ENCODE data around the gene CASP4. TPM values are rescaled to one million over a fixed set of nuclear protein-coding genes. Genes with fewer than 3 reads are reported as not detected.
A peak's percentile ranks its signal among the peaks of the same experiment; 100 is the strongest.

Gene CASP4
- total RNA-seq, 1 donor from 2014 or later, result 13.9 TPM

- DNase-seq, result no peak
- Histone ChIP-seq H3K4me3 (no peak overlapping the region), H3K27me3 (ENCODE audit: low read depth) (no peaks in the 10 kb centered on the region), H3K27ac (replicated peaks) (no peak overlapping the region), H3K9me3 (replicated peaks) (no peaks in the 10 kb centered on the region), H3K36me3 (no peaks in the 10 kb centered on the region), H3K4me1 (no peaks in the 10 kb centered on the region)
- intact Hi-C loops (cut with micrococcal nuclease), result no loop called here
- TF ChIP-seq, protein P1, sequence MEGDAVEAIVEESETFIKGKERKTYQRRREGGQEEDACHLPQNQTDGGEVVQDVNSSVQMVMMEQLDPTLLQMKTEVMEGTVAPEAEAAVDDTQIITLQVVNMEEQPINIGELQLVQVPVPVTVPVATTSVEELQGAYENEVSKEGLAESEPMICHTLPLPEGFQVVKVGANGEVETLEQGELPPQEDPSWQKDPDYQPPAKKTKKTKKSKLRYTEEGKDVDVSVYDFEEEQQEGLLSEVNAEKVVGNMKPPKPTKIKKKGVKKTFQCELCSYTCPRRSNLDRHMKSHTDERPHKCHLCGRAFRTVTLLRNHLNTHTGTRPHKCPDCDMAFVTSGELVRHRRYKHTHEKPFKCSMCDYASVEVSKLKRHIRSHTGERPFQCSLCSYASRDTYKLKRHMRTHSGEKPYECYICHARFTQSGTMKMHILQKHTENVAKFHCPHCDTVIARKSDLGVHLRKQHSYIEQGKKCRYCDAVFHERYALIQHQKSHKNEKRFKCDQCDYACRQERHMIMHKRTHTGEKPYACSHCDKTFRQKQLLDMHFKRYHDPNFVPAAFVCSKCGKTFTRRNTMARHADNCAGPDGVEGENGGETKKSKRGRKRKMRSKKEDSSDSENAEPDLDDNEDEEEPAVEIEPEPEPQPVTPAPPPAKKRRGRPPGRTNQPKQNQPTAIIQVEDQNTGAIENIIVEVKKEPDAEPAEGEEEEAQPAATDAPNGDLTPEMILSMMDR (IDR thresholded peaks at IDR 0.05; ENCODE audit: borderline replicate concordance), result peak; percentile 61
Measured at GRCh38 chr11:105000797-105001196, 32.4 kb upstream of the CASP4 start.

DNA sequence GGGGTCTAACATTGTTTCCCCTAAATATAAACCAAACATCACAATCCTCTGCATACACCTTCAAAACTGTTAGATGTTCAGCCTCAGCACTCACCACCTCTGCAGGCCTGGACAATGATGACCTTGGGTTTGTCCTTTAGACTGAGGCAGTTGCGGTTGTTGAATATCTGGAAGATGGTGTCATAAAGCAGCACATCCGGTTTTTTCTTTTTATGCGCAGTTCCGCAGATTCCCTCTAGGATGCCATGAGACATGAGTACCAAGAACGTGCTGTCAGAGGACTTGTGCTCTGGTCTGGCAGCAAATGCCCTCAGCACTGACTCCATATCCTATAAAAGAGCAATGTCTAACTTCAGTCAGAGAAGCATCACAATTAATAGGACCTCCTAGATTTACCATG, 31.8 kb upstream of the CASP4 start:
- no peaks in the 10 kb centered on the region for H3K9me3 ChIP-seq (replicated peaks)
- H3K27ac ChIP-seq (replicated peaks), result no peak overlapping the region
- TF ChIP-seq, protein P1 (IDR thresholded peaks at IDR 0.05; ENCODE audit: borderline replicate concordance), result no peak
- H3K27me3 ChIP-seq (ENCODE audit: low read depth), result no peaks in the 10 kb centered on the region
- H3K4me3 ChIP-seq, result no peak overlapping the region
- no peak for DNase-seq
- intact Hi-C loops (cut with micrococcal nuclease), result no loop called here
- H3K36me3 ChIP-seq, result no peaks in the 10 kb centered on the region
- no peaks in the 10 kb centered on the region for H3K4me1 ChIP-seq

DNA sequence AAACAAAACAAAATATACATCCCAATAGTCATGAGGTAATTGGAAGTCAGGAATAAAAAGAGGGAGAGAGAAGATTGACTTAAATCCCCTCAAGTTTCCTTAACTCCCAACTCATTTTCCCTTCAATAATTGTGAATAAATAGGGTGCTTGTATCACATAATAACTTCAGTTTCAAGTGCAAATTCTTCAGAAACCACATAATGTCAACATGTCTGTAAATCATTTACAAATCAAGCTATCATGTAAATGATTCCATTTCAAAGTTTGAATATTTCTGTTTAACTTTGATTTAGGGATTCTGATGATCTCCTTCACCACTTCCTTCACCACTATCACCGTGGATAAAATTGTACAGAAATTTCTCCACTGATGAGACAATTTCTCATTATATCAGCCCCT, 31.3 kb upstream of the CASP4 start:
- Histone ChIP-seq H3K27ac (replicated peaks) (no peak overlapping the region), H3K27me3 (ENCODE audit: low read depth) (no peaks in the 10 kb centered on the region), H3K4me3 (no peak overlapping the region), H3K9me3 (replicated peaks) (no peaks in the 10 kb centered on the region), H3K4me1 (no peaks in the 10 kb centered on the region), H3K36me3 (no peaks in the 10 kb centered on the region)
- TF ChIP-seq, protein P1 (IDR thresholded peaks at IDR 0.05; ENCODE audit: borderline replicate concordance), result no peak
- DNase-seq, result no peak
- intact Hi-C loops (cut with micrococcal nuclease), result no loop called here

DNA sequence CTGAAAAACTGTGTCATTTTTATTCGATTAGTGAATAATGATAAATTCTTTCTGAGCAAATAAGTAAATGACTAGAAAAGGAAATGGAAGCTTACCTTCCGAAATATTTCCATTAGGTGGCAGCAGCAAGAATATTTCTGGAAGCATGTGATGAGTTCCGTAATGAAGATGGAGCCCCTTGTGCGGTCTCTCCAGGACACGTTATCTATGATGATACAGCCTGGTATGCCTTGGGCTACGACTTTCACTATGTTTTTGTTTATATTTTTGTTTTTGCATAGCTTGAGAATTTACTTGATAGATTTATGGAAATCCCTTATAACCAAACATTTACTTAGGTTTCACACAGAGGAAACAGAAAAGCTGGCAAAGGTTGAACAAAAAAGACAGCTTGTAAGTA, 28.9 kb upstream of the CASP4 start:
- H3K27ac ChIP-seq (replicated peaks), result no peak overlapping the region
- no peaks in the 10 kb centered on the region for H3K4me1 ChIP-seq
- H3K36me3 ChIP-seq, result no peaks in the 10 kb centered on the region
- H3K9me3 ChIP-seq (replicated peaks), result no peaks in the 10 kb centered on the region
- DNase-seq, result no peak
- TF ChIP-seq, protein P1 (IDR thresholded peaks at IDR 0.05; ENCODE audit: borderline replicate concordance), result no peak
- no peaks in the 10 kb centered on the region for H3K27me3 ChIP-seq (ENCODE audit: low read depth)
- intact Hi-C loops (cut with micrococcal nuclease), result no loop called here
- H3K4me3 ChIP-seq, result no peak overlapping the region

DNA sequence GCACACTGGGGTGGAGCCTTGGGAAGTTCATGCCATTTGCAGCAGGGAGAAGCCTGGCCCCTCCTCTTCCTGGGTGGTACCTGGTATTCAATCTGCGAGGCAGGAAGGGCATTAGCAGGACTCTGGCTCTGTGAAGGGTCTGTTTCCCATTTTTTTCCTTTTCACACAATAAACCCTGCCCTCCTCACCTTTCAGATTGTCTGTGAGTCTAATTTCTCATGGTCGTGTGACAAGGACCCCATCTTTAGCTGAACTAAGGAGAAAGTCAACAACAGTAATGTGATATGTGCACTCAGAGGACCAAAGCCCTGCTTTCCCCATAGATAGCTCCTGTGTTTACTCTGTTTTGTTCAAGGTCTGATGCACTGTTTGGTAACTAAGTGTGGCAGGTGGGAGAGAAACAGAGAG, 26.6 kb upstream of the CASP4 start:
- H3K27ac ChIP-seq (replicated peaks), result no peak overlapping the region
- TF ChIP-seq, protein P1 (IDR thresholded peaks at IDR 0.05; ENCODE audit: borderline replicate concordance), result no peak
- no peaks in the 10 kb centered on the region for H3K4me1 ChIP-seq
- intact Hi-C loops (cut with micrococcal nuclease), result no loop called here
- H3K9me3 ChIP-seq (replicated peaks), result no peaks in the 10 kb centered on the region
- no peak overlapping the region for H3K4me3 ChIP-seq
- DNase-seq, result no peak
- no peaks in the 10 kb centered on the region for H3K36me3 ChIP-seq
- no peaks in the 10 kb centered on the region for H3K27me3 ChIP-seq (ENCODE audit: low read depth)

- intact Hi-C loops (cut with micrococcal nuclease), result no loop called here
- H3K27ac ChIP-seq (replicated peaks), result no peak overlapping the region
Measured at GRCh38 chr11:104992781-104993180, 24.4 kb upstream of the CASP4 start.

More at GRCh38 chr11:104992781-104993180, 24.4 kb upstream of the CASP4 start:
- no peaks in the 10 kb centered on the region for H3K4me1 ChIP-seq
- TF ChIP-seq, protein P1 (IDR thresholded peaks at IDR 0.05; ENCODE audit: borderline replicate concordance), result no peak
- no peaks in the 10 kb centered on the region for H3K27me3 ChIP-seq (ENCODE audit: low read depth)
- no peaks in the 10 kb centered on the region for H3K36me3 ChIP-seq
- no peak overlapping the region for H3K4me3 ChIP-seq
- H3K9me3 ChIP-seq (replicated peaks), result peaks cover 22% of the 10 kb centered on the region
- no peak for DNase-seq

Measured in left ventricle myocardium inferior (tissue), 1 donor.